Mesothelial cell of epicardium (in vitro differentiated cells): ENCODE measurements around the gene ADAMTS12. TPM values are rescaled to one million over a fixed set of nuclear protein-coding genes. Genes with fewer than 3 reads are reported as not detected.

Experiments
- DNase-seq, 2 experiments: peaks; one replicate each; pipeline ENCODE4 v3.0.0; 2021; ENCODE audit warnings: low spot score in 2 of 2; ENCODE audit not compliant: unreplicated experiment in 2 of 2
- H3K27ac Mint-ChIP-seq: 2 replicates; pipeline ENCODE4 v1.8.0; 2021; ENCODE audit warnings: mixed read lengths
- H3K27me3 Mint-ChIP-seq: 2 replicates; pipeline ENCODE4 v1.8.0; 2021; ENCODE audit warnings: low read depth, mixed read lengths
- H3K36me3 Mint-ChIP-seq: 2 replicates; pipeline ENCODE4 v1.8.0; 2021; ENCODE audit warnings: mixed read lengths
- H3K4me1 Mint-ChIP-seq: 2 replicates; pipeline ENCODE4 v1.8.0; 2021; ENCODE audit warnings: mixed read lengths
- H3K4me3 Mint-ChIP-seq: 2 replicates; pipeline ENCODE4 v1.8.0; 2021; ENCODE audit warnings: mild to moderate bottlenecking, moderate library complexity, mixed read lengths
- H3K9me3 Mint-ChIP-seq: 2 replicates; pipeline ENCODE4 v1.8.0; 2021; ENCODE audit warnings: mixed read lengths
- CTCF ChIP-seq: fragments of 200-600 bp; sonication (generic); IDR thresholded peaks from one replicate; pipeline ENCODE4 v1.5.0; 2021; ENCODE audit warnings: antibody characterized with exemption; ENCODE audit not compliant: unreplicated experiment
- total RNA-seq: library from RNA; stranded (reverse); gene quantifications from 3 replicates; pipeline ENCODE4 v1.2.1, GENCODE V29; 2021

The ADAMTS12 gene
- total RNA-seq, 1 donor from 2014 or later = 14.0 TPM

GRCh38 chr5:33755231-33755630 lies 136.6 kb downstream of the ADAMTS12 start:
- TF ChIP-seq CTCF = no peak
- Mint-ChIP-seq H3K27me3 (no peaks in the 10 kb centered on the region), H3K4me1 (peaks cover 2% of the 10 kb centered on the region), H3K9me3 (no peaks in the 10 kb centered on the region), H3K4me3 (no peak overlapping the region), H3K27ac (no peak overlapping the region), H3K36me3 (no peaks in the 10 kb centered on the region)
- DNase-seq = no peak

GRCh38 chr5:33753704-33754103 lies 138.1 kb downstream of the ADAMTS12 start:
- H3K27me3 Mint-ChIP-seq = no peaks in the 10 kb centered on the region

GRCh38 chr5:33748754-33749153 lies 143.0 kb downstream of the ADAMTS12 start:
- no peak for TF ChIP-seq CTCF
- H3K27me3 Mint-ChIP-seq = no peaks in the 10 kb centered on the region
- no peaks in the 10 kb centered on the region for H3K36me3 Mint-ChIP-seq
- DNase-seq = no peak
- no peaks in the 10 kb centered on the region for H3K9me3 Mint-ChIP-seq
- H3K4me3 Mint-ChIP-seq = no peak overlapping the region
- peaks cover 2% of the 10 kb centered on the region for H3K4me1 Mint-ChIP-seq
- H3K27ac Mint-ChIP-seq = no peak overlapping the region

More at GRCh38 chr5:33753704-33754103, 138.1 kb downstream of the ADAMTS12 start:
- no peaks in the 10 kb centered on the region for H3K9me3 Mint-ChIP-seq
- no peaks in the 10 kb centered on the region for H3K36me3 Mint-ChIP-seq
- no peak overlapping the region for H3K27ac Mint-ChIP-seq
- no peak overlapping the region for H3K4me3 Mint-ChIP-seq
- DNase-seq = no peak
- peaks cover 2% of the 10 kb centered on the region for H3K4me1 Mint-ChIP-seq
- no peak for TF ChIP-seq CTCF

- Mint-ChIP-seq H3K4me3 (no peak overlapping the region), H3K9me3 (no peaks in the 10 kb centered on the region), H3K36me3 (no peaks in the 10 kb centered on the region), H3K4me1 (peaks cover 12% of the 10 kb centered on the region), H3K27me3 (no peaks in the 10 kb centered on the region), H3K27ac (no peak overlapping the region)
- TF ChIP-seq CTCF = no peak
- no peak for DNase-seq
Measured at GRCh38 chr5:33745101-33745770, 146.6 kb downstream of the ADAMTS12 start.

GRCh38 chr5:33743099-33743498 lies 148.7 kb downstream of the ADAMTS12 start:
- Mint-ChIP-seq H3K27ac (no peak overlapping the region), H3K27me3 (no peaks in the 10 kb centered on the region), H3K36me3 (no peaks in the 10 kb centered on the region), H3K4me3 (no peak overlapping the region), H3K4me1 (peaks cover 12% of the 10 kb centered on the region), H3K9me3 (no peaks in the 10 kb centered on the region)
- no peak for DNase-seq
- no peak for TF ChIP-seq CTCF
